ENCODE measurements around the gene ANKS1A.
A peak's percentile ranks its signal among the peaks of the same experiment; 100 is the strongest.

The ANKS1A gene

GRCh38 chr6:35076997-35077712, 188.1 kb downstream of the ANKS1A start:
- DNase-seq = no peak

GRCh38 chr6:35077713-35078105, 188.7 kb downstream of the ANKS1A start:
- DNase-seq = no peak

GRCh38 chr6:35078226-35078850, 189.3 kb downstream of the ANKS1A start:
- no peak for DNase-seq

DNA sequence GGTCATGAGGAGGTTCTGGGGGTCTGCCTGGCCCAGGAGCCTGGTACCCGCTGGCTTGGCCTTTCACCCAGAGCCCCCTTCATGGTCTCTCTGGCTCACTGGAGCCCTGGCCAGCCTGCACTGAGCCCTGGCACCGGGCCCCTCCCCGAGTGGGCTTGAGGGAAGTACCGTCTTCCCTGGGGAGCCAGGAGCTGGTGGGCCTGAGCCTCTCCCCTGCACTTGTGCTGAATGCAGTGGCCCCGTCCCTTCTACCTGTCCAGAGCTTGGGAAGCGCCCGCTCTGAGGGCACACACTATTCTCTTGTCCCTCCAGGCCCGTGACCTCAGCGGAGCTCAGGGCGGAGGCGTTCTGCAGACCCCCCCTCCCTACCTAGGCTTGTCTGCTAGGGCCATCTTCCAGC, 189.8 kb downstream of the ANKS1A start:
- no peak for DNase-seq

GRCh38 chr6:35079311-35080000, 190.4 kb downstream of the ANKS1A start:
- DNase-seq = no peak

GRCh38 chr6:35080016-35080680, 191.1 kb downstream of the ANKS1A start:
- no peak for DNase-seq

- peak; percentile 63 for DNase-seq
Measured at GRCh38 chr6:35080821-35081425, 191.9 kb downstream of the ANKS1A start.

GRCh38 chr6:35081426-35081851, 192.4 kb downstream of the ANKS1A start:
- no peak for DNase-seq

DNA sequence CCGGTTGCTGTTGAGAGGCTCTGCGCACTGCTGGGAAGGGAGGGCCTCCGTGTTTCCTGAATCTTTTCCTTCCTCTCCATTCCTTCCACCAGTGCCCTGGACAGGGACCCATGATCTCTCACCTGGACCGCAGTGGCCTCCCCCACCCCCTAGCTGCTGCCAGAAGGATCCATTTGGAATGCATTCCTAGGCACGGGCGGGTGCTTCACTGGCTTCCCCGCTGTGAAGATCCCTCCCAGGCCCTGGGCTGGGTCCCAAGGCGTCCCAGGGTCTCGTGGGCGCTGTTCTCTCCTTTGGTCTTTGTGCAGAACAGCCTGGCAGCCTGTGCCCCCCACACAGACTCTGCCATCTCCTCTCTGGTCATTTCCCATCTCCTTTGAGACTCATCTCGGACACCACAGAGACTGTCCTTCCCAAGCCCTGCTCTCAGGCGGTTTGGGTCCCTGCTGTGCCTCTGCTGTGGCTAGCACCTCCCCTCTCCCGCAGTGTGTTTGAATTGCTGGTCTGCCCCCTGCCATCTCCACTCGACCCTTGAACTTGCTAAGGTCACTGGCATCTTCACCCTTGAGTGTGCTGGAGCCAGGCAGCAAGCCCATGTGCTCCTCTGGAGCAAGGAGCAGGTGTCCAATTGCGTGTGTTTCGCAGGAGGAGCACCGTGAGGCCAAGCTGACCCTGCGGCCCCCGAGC, 193.1 kb downstream of the ANKS1A start:
- no peak for DNase-seq

- no peak for DNase-seq
Measured at GRCh38 chr6:35082733-35083403, 193.8 kb downstream of the ANKS1A start.

DNA sequence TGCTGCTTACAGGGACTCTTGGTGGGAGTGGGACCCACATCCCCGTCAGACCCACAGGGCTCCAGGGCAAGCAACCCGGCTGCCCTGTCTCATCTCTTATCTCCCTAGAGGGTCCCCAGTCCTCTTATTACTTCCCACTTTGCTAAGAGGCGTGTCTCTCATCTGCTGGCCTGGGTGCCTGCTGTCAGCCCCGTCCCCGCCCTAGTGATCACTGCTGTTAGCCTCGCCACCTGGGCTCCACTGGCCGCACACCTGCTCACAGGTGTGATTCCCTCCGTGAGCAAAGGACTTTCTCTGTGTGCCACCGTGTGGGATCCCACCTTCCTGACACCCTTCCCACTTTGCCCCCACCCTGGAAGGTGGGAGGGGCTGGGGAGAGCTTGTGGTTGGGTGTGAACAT, 194.5 kb downstream of the ANKS1A start:
- DNase-seq = no peak

- DNase-seq = no peak
Measured at GRCh38 chr6:35084041-35084491, 195.0 kb downstream of the ANKS1A start.

GRCh38 chr6:35084511-35085203, 195.6 kb downstream of the ANKS1A start:
- no peak for DNase-seq

DNA sequence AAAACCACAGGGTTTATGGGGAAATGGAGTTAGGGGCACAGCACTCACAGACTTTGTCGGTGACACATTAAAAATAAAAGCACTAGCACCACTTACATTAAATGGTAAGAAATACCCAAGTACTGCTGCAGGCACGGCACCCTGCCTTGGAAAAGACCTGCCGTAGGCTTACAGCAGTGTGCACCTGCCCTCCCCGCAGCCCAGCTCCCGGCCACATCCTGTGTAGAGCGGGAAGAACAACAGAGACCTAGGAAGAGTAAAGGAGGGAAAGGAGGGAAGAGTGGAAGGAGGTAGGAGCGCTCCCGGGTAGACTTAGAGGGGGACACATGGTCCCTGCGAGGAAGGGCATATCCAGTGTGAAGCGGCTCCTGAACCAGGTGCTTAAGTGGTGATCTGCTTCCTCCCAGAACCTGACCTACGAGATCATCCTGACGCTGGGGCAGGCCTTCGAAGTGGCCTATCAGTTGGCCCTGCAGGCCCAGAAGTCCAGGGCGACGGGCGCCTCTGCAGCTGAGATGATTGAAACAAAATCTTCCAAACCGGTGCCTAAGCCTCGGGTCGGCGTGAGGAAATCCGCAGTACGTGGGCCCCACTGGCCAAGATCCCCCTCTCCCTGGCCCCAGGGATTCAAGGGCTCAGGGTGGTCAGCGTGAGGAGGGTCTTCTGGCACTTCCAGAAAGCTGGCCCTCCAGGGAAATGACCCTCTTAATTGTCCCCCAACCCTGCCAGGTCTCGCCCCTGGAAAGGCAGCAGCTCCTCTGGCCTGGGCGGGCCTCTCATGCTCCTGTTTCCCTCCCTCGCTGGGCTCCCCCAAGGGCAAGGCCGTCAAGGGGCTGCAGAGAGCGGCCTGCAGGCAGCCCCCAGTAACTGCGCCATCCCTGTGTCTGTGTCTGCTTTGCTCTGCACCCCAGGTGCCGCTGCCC, 196.6 kb downstream of the ANKS1A start:
- no peak for DNase-seq

- DNase-seq = no peak
Measured at GRCh38 chr6:35086282-35086632, 197.2 kb downstream of the ANKS1A start.

DNA sequence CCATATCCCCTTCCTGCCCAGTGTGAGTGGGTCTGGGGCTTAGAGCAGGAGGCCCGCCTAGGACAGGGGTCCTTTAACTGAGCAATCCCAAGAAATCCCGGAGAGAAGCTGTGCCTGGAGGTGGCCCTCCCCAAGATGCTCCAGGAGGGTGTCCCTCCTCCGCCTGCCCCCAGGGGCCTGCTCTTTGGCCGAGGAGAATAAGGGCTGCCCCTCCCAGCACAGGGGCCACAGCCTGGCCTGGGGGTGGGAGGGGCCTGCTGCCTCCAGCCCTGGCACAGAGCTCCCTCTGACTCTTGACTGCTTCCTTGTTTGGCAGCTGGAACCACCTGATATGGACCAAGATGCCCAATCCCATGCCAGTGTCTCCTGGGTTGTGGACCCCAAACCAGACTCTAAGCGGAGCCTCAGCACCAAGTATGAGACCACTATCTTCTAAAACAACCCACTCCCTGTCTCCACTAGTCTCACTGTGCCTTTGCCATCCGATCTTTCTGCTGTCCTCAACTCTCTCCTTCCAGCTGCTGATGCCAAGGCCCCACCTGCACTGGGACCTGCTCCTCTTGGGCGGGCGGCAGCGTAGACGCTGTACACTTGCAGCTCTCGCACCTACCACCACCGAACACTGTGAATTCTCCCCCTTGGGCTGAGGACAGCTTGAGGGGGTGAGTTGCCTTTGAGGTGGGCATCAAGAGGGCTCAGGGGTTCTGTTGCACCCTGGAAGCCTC, 197.7 kb downstream of the ANKS1A start:
- no peak for DNase-seq

GRCh38 chr6:35087361-35088280, 198.6 kb downstream of the ANKS1A start:
- DNase-seq = no peak

Measured in inflammatory macrophage treated with lipopolysaccharide for 4 hours (primary cell).